Right lobe of liver (tissue), 6 donors: ENCODE results near the gene CYP8B1. TPM values are rescaled to one million over a fixed set of nuclear protein-coding genes. Genes with fewer than 3 reads are reported as not detected.

ENCODE experiments used
- ATAC-seq, 4 donors: fragments of 200-7000 bp; cut with Tn5 transposase; one replicate each; pipeline ENCODE4 v1.9.1; 2020; ENCODE audit warnings: mild to moderate bottlenecking in 4 of 4, moderate library complexity in 4 of 4
- DNase-seq, 3 donors: peaks; one replicate each; pipeline ENCODE4 v3.0.0-alpha.2; 2020
- H3K27ac ChIP-seq, 3 donors: fragments of 200-600 bp; one replicate each; pipeline ENCODE4 v1.8.0; 2022
- H3K27me3 ChIP-seq, 2 donors: fragments of 200-600 bp; one replicate each; pipeline ENCODE4 v1.8.0; 2022
- H3K36me3 ChIP-seq, 4 donors: fragments of 200-600 bp; sonication (generic) in 1 of 4; one replicate each; pipeline versions ENCODE4 v1.5.1 to v1.8.0; 2017 to 2022; ENCODE audit warnings: control low read depth in 1 of 4
- H3K4me1 ChIP-seq, 4 donors: fragments of 200-600 bp; sonication (generic) in 1 of 4; one replicate each; pipeline versions ENCODE4 v1.5.1 to v1.8.0; 2017 to 2022; ENCODE audit warnings: control low read depth in 1 of 4
- H3K4me3 ChIP-seq, 3 donors: fragments of 200-600 bp; one replicate each; pipeline ENCODE4 v1.8.0; 2022
- H3K9me3 ChIP-seq, 4 donors: fragments of 200-600 bp; sonication (generic) in 1 of 4; one replicate each; pipeline versions ENCODE4 v1.5.1 to v1.8.0; 2017 to 2022; ENCODE audit warnings: control low read depth in 1 of 4
- CTCF ChIP-seq, 4 donors: fragments of 200-600 bp in 3 of 4; fragments of 450-650 bp in 1 of 4; IDR thresholded peaks; one replicate each; pipeline versions ENCODE4 v1.5.1 to v1.8.0; 2016 to 2022; ENCODE audit warnings: antibody characterized with exemption in 4 of 4, mild to moderate bottlenecking in 2 of 4
- POLR2A ChIP-seq: fragments of 450-650 bp; IDR thresholded peaks from one replicate; pipeline ENCODE4 v1.6.1; 2017; ENCODE audit warnings: antibody characterized with exemption, mild to moderate bottlenecking
- WGBS: methylation state at CpG from one replicate; pipeline ENCODE4 v1.1.6; 2018; ENCODE audit warnings: low coverage, low lambda C conversion rate; ENCODE audit not compliant: insufficient coverage; ENCODE audit errors: missing lambda C conversion rate; 5-methylcytosine and 5-hydroxymethylcytosine counted together
- intact Hi-C, 2 donors: fragments of 100-400 bp; cut with DNase I; formaldehyde crosslinking; loops; one replicate each; pipeline versions ENCODE4 v1.11.2 to v1.14.1; 2022
- long read RNA-seq: library from polyadenylated mRNA; unstranded; transcript quantifications from one replicate; pipeline ENCODE4 v2.0.0, GENCODE V29; 2019
- total RNA-seq, 6 experiments: library from RNA; depleted of rRNA in 2 of 6; stranded (reverse); fragments of >200 nt in 2 of 6; fragmentation: NEBNext Ultra II Directional in 3 of 6; extraction: Animal tissue kit (Norgen Biotek cat#: 25700) in 3 of 6; gene quantifications; one replicate each; pipeline versions ENCODE4 v1.1.0 to v1.2.4, GENCODE V29; 2016 to 2023
- donor health status: DM: no; HTN: yes; CAD: no.
- donor health status: DM: no; HTN: no; CAD: no.
- donor health status: DM: no; HTN: no; CAD: no.
- donor health status: DM: no; HTN: yes; CAD: no.
- donor health status: DM: no; HTN: yes; CAD: no.

The CYP8B1 gene, protein sequence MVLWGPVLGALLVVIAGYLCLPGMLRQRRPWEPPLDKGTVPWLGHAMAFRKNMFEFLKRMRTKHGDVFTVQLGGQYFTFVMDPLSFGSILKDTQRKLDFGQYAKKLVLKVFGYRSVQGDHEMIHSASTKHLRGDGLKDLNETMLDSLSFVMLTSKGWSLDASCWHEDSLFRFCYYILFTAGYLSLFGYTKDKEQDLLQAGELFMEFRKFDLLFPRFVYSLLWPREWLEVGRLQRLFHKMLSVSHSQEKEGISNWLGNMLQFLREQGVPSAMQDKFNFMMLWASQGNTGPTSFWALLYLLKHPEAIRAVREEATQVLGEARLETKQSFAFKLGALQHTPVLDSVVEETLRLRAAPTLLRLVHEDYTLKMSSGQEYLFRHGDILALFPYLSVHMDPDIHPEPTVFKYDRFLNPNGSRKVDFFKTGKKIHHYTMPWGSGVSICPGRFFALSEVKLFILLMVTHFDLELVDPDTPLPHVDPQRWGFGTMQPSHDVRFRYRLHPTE
- total RNA-seq: 100 to 1,000 TPM; 237 to 478 (median 308) TPM
- long read RNA-seq, transcript CYP8B1-201 (1 exons, 3,974 nt): major isoform, 12 of 13 reads
- long read RNA-seq, partial matches to known transcripts: 0 of 13 reads
- long read RNA-seq, other reads (novel, unspliced or antisense): 1 of 13 reads

- ATAC-seq: peak; percentile 48 to 81 (median 74)
- DNase-seq: peak; percentile 75 to 94 (median 90)
- Histone ChIP-seq H3K27me3 (no peaks in the 10 kb centered on the region), H3K36me3 (no peaks in the 10 kb centered on the region), H3K4me1 (peaks cover 0 to 40% (median 10%) of the 10 kb centered on the region in 4 donors), H3K27ac (peak within 1 kb of the TSS; percentile 91 to 98 (median 93)), H3K9me3 (no peaks in the 10 kb centered on the region), H3K4me3 (peak within 1 kb of the TSS; percentile 37 to 80 (median 77))
- peak; percentile 85 for TF ChIP-seq POLR2A
- no peak for TF ChIP-seq CTCF (IDR thresholded peaks at IDR 0.05)
- WGBS: 15% methylated on average over 4 of the region's 13 CpGs
- intact Hi-C loops: no loop called here
Measured at GRCh38 chr3:42875325-42876151, at the start of gene CYP8B1. Gene CYP8B1, minus strand, starts transcription at chr3:42875879. Its CDS starts 63 bp downstream, at chr3:42875816.

GRCh38 chr3:42923606-42924005 is 47.9 kb upstream of the CYP8B1 start:
- Histone ChIP-seq H3K9me3 (no peaks in the 10 kb centered on the region), H3K4me1 (no peaks in the 10 kb centered on the region), H3K4me3 (no peak overlapping the region), H3K36me3 (no peaks in the 10 kb centered on the region), H3K27ac (no peak overlapping the region), H3K27me3 (no peaks in the 10 kb centered on the region)
- 100% methylated on average over 4 of the region's 4 CpGs for WGBS
- no peak for DNase-seq
- TF ChIP-seq POLR2A: no peak
- intact Hi-C loops: no loop called here
- ATAC-seq: no peak

GRCh38 chr3:42914771-42915515 is 39.3 kb upstream of the CYP8B1 start:
- TF ChIP-seq CTCF (IDR thresholded peaks at IDR 0.05): no peak
- no peak for TF ChIP-seq POLR2A
- ATAC-seq: no peak
- Histone ChIP-seq H3K36me3 (peaks cover 0 to 12% (median 0%) of the 10 kb centered on the region in 4 donors), H3K4me1 (no peaks in the 10 kb centered on the region), H3K9me3 (peaks cover 0 to 22% (median 10%) of the 10 kb centered on the region in 4 donors), H3K27ac (no peak overlapping the region), H3K4me3 (no peak overlapping the region), H3K27me3 (no peaks in the 10 kb centered on the region)
- intact Hi-C loops: no loop called here
- WGBS: 89% methylated on average over 7 of the region's 8 CpGs
- no peak for DNase-seq

GRCh38 chr3:42911551-42911950 is 35.9 kb upstream of the CYP8B1 start:
- ATAC-seq (no peak), DNase-seq (no peak)
- WGBS: 100% methylated on average over 2 of the region's 2 CpGs
- H3K27ac ChIP-seq: no peak overlapping the region
- no peaks in the 10 kb centered on the region for H3K27me3 ChIP-seq
- no peak for TF ChIP-seq CTCF (IDR thresholded peaks at IDR 0.05)
- no peak for TF ChIP-seq POLR2A
- intact Hi-C loops: no loop called here
- H3K36me3 ChIP-seq: peaks cover 0 to 12% (median 0%) of the 10 kb centered on the region in 4 donors
- H3K4me3 ChIP-seq: no peak overlapping the region
- peaks cover 0 to 22% (median 9%) of the 10 kb centered on the region in 4 donors for H3K9me3 ChIP-seq
- peaks cover 0 to 2% (median 0%) of the 10 kb centered on the region in 4 donors for H3K4me1 ChIP-seq
